Stomach (tissue), 9 donors: ENCODE data around the gene ZNF276. TPM values are rescaled to one million over a fixed set of nuclear protein-coding genes. Genes with fewer than 3 reads are reported as not detected.

Source experiments
- DNase-seq, 2 donors: peaks; one replicate each; pipeline versions ENCODE4 v3.0.0 to v3.0.0-alpha.2; 2013 to 2019
- H3K27ac ChIP-seq, 5 donors: fragments of 200-600 bp in 4 of 5; sonication (generic) in 4 of 5; one replicate each; pipeline ENCODE4 v1.5.1; 2013 to 2019; ENCODE audit warnings: mild to moderate bottlenecking in 1 of 5, moderate library complexity in 1 of 5
- H3K27me3 ChIP-seq, 3 donors: fragments of 200-600 bp; sonication (generic); one replicate each; pipeline ENCODE4 v1.5.1; 2017 to 2019; ENCODE audit warnings: mixed run types in 1 of 3
- H3K36me3 ChIP-seq, 4 donors: fragments of 200-600 bp; sonication (generic); 1 replicate in 3 of 4; 2 replicates in 1 of 4; pipeline ENCODE4 v1.5.1; 2016 to 2019
- H3K4me1 ChIP-seq, 4 donors: fragments of 200-600 bp; sonication (generic); one replicate each; pipeline ENCODE4 v1.5.1; 2016 to 2019
- H3K4me3 ChIP-seq, 4 donors: fragments of 200-600 bp; sonication (generic) in 3 of 4; one replicate each; pipeline ENCODE4 v1.5.1; 2016 to 2019; ENCODE audit warnings: mild to moderate bottlenecking in 1 of 4
- H3K9me3 ChIP-seq, 4 donors: fragments of 200-600 bp; sonication (generic); one replicate each; pipeline ENCODE4 v1.5.1; 2016 to 2019
- CTCF ChIP-seq, 7 experiments: fragments of 450-650 bp in 4 of 7; fragments of 200-600 bp in 3 of 7; sonication (generic) in 3 of 7; IDR thresholded peaks; one replicate each; pipeline ENCODE4 v1.5.1; 2016 to 2019; ENCODE audit warnings: antibody characterized with exemption in 7 of 7, control low read depth in 2 of 7, mild to moderate bottlenecking in 1 of 7
- EP300 ChIP-seq: sonication (generic); formaldehyde crosslinking; IDR thresholded peaks from one replicate; pipeline ENCODE4 v1.6.1; 2017; ENCODE audit warnings: antibody characterized with exemption
- POLR2A ChIP-seq, 4 donors: fragments of 450-650 bp; IDR thresholded peaks; one replicate each; pipeline ENCODE4 v1.6.1; 2016; ENCODE audit warnings: antibody characterized with exemption in 4 of 4, control low read depth in 2 of 4, mild to moderate bottlenecking in 1 of 4, moderate library complexity in 1 of 4
- POLR2AphosphoS5 ChIP-seq, 3 donors: sonication (generic); formaldehyde crosslinking; IDR thresholded peaks; one replicate each; pipeline ENCODE4 v1.6.1; 2016; ENCODE audit warnings: antibody characterized with exemption in 3 of 3
- WGBS, 5 donors: extraction: QIAGEN DNeasy Blood & Tissue Kit in 3 of 5; methylation state at CpG; one replicate each; pipeline versions ENCODE4 v1.1.5 to v1.1.7; 2013 to 2018; 5-methylcytosine and 5-hydroxymethylcytosine counted together
- intact Hi-C: fragments of 100-400 bp; cut with DNase I; formaldehyde crosslinking; loops from one replicate; pipeline ENCODE4 v1.15.1; 2023; ENCODE audit warnings: low total_unique reads
- polyA plus RNA-seq, 3 donors: library from polyadenylated mRNA; stranded (reverse); fragments of 200-250 nt; gene quantifications; one replicate each; pipeline ENCODE4 v1.2.3, GENCODE V29; 2013
- total RNA-seq, 5 donors: library from RNA; depleted of rRNA; stranded (reverse); fragments of >200 nt; gene quantifications; one replicate each; pipeline versions ENCODE4 v1.1.0 to v1.2.3, GENCODE V29; 2014 to 2016
- donor health status: healthy with polysubstance abuse.
- donor health status: Bipolar disorder and iron deficiency.
- donor health status: healthy.

ZNF276 gene
- total and polyA plus RNA-seq, 8 donors, result 11.0 to 418 (median 32.6) TPM

- TF ChIP-seq CTCF (IDR thresholded peaks at IDR 0.05) (no peak), EP300 (no peak)
These were observed 12.8 kb upstream of the ZNF276 start for GRCh38 chr16:89708481-89708931.

GRCh38 chr16:89709166-89709565 is 12.2 kb upstream of the ZNF276 start:
- WGBS, 5 donors, result 88 to 95% (median 89%) methylated on average over 10 of the region's 10 CpGs; no CpG with 5 or more reads in 1 of the 5 donors

More at GRCh38 chr16:89708481-89708931, 12.8 kb upstream of the ZNF276 start:
- Histone ChIP-seq H3K36me3 (peaks cover 0 to 32% (median 5%) of the 10 kb centered on the region in 4 donors), H3K9me3 (no peaks in the 10 kb centered on the region), H3K4me3 (no peak overlapping the region), H3K27me3 (peaks cover 0 to 21% (median 7%) of the 10 kb centered on the region in 3 donors), H3K4me1 (peaks cover 13 to 31% (median 21%) of the 10 kb centered on the region in 4 donors), H3K27ac (no peak overlapping the region)
- WGBS, 5 donors, result 82 to 95% (median 87%) methylated on average over 13 to 19 of the region's 19 CpGs
- DNase-seq, result no peak
- intact Hi-C loops, result loop anchor here (5.0 to 10.0 kb wide), 2 partner anchors 84 to 156 kb away; no protein-coding TSS in a partner anchor

DNA sequence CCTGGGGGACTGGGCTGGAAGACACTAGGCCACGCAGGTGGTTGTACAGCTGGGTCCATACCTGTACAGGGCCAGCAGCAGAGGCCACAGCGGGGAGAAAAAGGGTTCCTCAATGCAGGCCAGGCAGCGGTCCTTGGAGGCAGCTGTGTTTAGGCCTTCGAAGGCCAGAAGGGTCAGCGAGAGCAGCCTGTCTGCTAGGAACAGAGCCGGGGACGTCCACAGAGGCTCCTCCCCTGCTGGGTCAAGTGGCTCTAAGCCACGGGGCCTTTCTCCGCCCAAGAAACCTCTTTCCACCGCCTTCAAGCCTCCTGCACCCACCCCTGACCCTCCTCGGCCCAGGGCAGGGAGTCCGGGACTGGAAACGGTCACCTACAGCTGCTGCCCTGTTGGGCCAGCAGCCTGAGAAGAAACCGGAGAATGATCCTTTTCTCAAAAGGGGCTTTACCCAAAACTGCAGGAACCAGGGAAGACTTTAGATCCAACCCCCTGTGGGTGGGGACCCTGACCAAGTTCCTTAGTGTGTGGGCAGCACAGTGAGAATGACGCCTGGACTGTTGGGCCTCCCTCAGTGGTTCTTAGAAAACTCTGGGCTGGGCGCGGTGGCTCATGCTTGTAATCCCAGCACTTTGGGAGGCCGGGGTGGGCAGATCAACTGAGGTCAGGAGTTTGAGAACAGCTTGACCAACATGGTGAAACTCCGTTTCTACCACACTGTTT is 11.5 kb upstream of the ZNF276 start:
- no peak for DNase-seq
- no peaks in the 10 kb centered on the region for H3K9me3 ChIP-seq
- no peak for TF ChIP-seq EP300
- TF ChIP-seq POLR2AphosphoS5 (IDR thresholded peaks at IDR 0.05), result no peak
- no peak for TF ChIP-seq CTCF (IDR thresholded peaks at IDR 0.05)
- no peak for TF ChIP-seq POLR2A (IDR thresholded peaks at IDR 0.05)
- 81 to 87% (median 85%) methylated on average over 15 to 19 of the region's 19 CpGs for WGBS, 5 donors
- peaks cover 0 to 14% (median 7%) of the 10 kb centered on the region in 3 donors for H3K27me3 ChIP-seq
- peaks cover 13 to 31% (median 21%) of the 10 kb centered on the region in 4 donors for H3K4me1 ChIP-seq
- H3K27ac ChIP-seq, result no peak overlapping the region
- H3K36me3 ChIP-seq, result peaks cover 0 to 32% (median 5%) of the 10 kb centered on the region in 4 donors
- intact Hi-C loops, result loop anchor here (5.0 to 10.0 kb wide), 2 partner anchors 82 to 155 kb away; no protein-coding TSS in a partner anchor
- H3K4me3 ChIP-seq, result no peak overlapping the region

More at GRCh38 chr16:89709166-89709565, 12.2 kb upstream of the ZNF276 start:
- TF ChIP-seq POLR2AphosphoS5 (IDR thresholded peaks at IDR 0.05), result no peak
- TF ChIP-seq POLR2A (IDR thresholded peaks at IDR 0.05), result no peak
- TF ChIP-seq EP300, result no peak
- no peak for TF ChIP-seq CTCF (IDR thresholded peaks at IDR 0.05)
- Histone ChIP-seq H3K27ac (no peak overlapping the region), H3K4me1 (peaks cover 13 to 31% (median 21%) of the 10 kb centered on the region in 4 donors), H3K4me3 (no peak overlapping the region), H3K36me3 (peaks cover 0 to 32% (median 5%) of the 10 kb centered on the region in 4 donors), H3K9me3 (no peaks in the 10 kb centered on the region), H3K27me3 (peaks cover 0 to 19% (median 7%) of the 10 kb centered on the region in 3 donors)
- no peak for DNase-seq
- intact Hi-C loops, result loop anchor here (5.0 to 10.0 kb wide), 2 partner anchors 83 to 156 kb away; no protein-coding TSS in a partner anchor

DNA sequence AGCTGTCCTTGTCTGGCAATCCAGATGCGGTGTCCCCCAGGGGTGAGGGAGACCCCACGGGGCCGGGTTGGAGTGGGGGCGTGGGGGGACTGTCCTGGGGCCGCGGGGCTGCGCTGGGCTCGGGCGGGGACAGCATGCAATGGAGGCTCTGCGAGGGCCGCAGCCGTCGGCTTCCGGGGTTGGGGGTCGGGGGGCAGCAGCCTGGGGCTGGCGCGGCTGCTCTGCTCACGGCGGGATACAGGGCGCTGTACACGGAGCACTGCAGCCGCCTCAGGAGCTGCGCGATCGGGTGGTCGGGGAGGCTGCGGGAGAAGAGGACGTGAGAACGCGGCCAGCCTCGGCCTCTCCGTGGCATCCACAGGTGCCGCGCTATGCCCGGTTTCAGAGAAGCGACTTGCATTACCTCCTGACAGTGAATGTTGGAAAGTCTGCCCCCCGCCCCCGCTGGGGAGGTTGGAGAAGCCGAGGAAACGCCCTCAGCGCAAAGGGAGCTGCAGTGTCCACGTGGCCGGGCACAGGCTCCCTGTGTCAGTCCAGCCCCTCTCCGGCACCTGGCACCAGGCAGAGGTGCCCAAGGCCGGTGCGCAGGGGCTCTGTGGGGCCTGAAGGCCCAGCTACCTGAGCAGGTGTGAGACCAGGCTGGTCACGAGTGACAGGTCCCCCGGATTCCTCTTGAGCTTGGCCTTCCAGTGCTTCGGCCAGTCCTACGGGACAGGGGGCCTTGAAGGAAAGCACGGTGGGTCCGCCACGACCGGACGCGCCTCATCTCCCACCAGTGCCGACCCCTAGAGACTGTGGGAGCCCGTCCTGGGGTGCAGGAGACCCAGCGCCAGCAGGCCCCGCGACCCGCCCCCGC is 10.4 kb upstream of the ZNF276 start:
- TF ChIP-seq POLR2A (IDR thresholded peaks at IDR 0.05) (no peak), EP300 (no peak), CTCF (IDR thresholded peaks at IDR 0.05) (no peak), POLR2AphosphoS5 (IDR thresholded peaks at IDR 0.05) (no peak)

More for the DNA sequence above, 10.4 kb upstream of the ZNF276 start:
- peaks cover 0 to 14% (median 7%) of the 10 kb centered on the region in 3 donors for H3K27me3 ChIP-seq
- WGBS, 5 donors, result 78 to 84% (median 79%) methylated on average over 49 to 63 of the region's 63 CpGs
- DNase-seq, result no peak
- H3K4me1 ChIP-seq, result peaks cover 13 to 26% (median 18%) of the 10 kb centered on the region in 4 donors
- H3K36me3 ChIP-seq, result peaks cover 0 to 32% (median 7%) of the 10 kb centered on the region in 4 donors
- intact Hi-C loops, result no loop called here
- no peak overlapping the region for H3K27ac ChIP-seq
- peak overlapping the region in 1 of 4 donors; percentile 55 for H3K4me3 ChIP-seq
- no peaks in the 10 kb centered on the region for H3K9me3 ChIP-seq
